LHCN-M2 (cell line): ENCODE results near the gene MYO6. TPM values are rescaled to one million over a fixed set of nuclear protein-coding genes. Genes with fewer than 3 reads are reported as not detected.
A peak's percentile ranks its signal among the peaks of the same experiment; 100 is the strongest.

Source experiments
- DNase-seq: peaks from one replicate; pipeline ENCODE4 v3.0.0-alpha.2; 2012; ENCODE audit warnings: low read depth
- total RNA-seq: library from RNA; depleted of rRNA; stranded (reverse); fragments of >200 nt; gene quantifications from 2 replicates; pipeline ENCODE4 v1.2.3, GENCODE V29; 2014

Gene MYO6
- total RNA-seq, 1 experiment from 2014 or later, result 7.3 TPM

- no peak for DNase-seq
Measured at GRCh38 chr6:75827163-75827562, 78.1 kb downstream of the MYO6 start.

GRCh38 chr6:75830959-75831885 is 82.2 kb downstream of the MYO6 start:
- DNase-seq, result peak; percentile 83

- DNase-seq, result no peak
Measured at GRCh38 chr6:75834447-75834846, 85.4 kb downstream of the MYO6 start.

- no peak for DNase-seq
Measured at GRCh38 chr6:75842191-75842590, 93.2 kb downstream of the MYO6 start.

GRCh38 chr6:75842732-75843131 is 93.7 kb downstream of the MYO6 start:
- DNase-seq, result no peak

GRCh38 chr6:75843396-75843795 is 94.4 kb downstream of the MYO6 start:
- DNase-seq, result no peak

GRCh38 chr6:75848274-75848673 is 99.2 kb downstream of the MYO6 start:
- DNase-seq, result no peak

- DNase-seq, result no peak
Measured at GRCh38 chr6:75849329-75850025, 100.4 kb downstream of the MYO6 start.

GRCh38 chr6:75850026-75850833 is 101.2 kb downstream of the MYO6 start:
- no peak for DNase-seq

- DNase-seq, result peak; percentile 56
Measured at GRCh38 chr6:75852721-75853120, 103.7 kb downstream of the MYO6 start.

GRCh38 chr6:75853806-75854205 is 104.8 kb downstream of the MYO6 start:
- DNase-seq, result no peak

GRCh38 chr6:75855052-75855451 is 106.0 kb downstream of the MYO6 start:
- DNase-seq, result peak; percentile 72

GRCh38 chr6:75856902-75857301 is 107.9 kb downstream of the MYO6 start:
- DNase-seq, result no peak

- DNase-seq, result no peak
Measured at GRCh38 chr6:75863001-75863400, 114.0 kb downstream of the MYO6 start.

- no peak for DNase-seq
Measured at GRCh38 chr6:75863784-75864183, 114.7 kb downstream of the MYO6 start.

- no peak for DNase-seq
Measured at GRCh38 chr6:75864446-75864845, 115.4 kb downstream of the MYO6 start.

GRCh38 chr6:75870389-75870788 is 121.3 kb downstream of the MYO6 start:
- DNase-seq, result no peak

GRCh38 chr6:75874224-75874623 is 125.2 kb downstream of the MYO6 start:
- DNase-seq, result no peak

GRCh38 chr6:75876152-75876551 is 127.1 kb downstream of the MYO6 start:
- DNase-seq, result no peak

GRCh38 chr6:75880305-75880704 is 131.3 kb downstream of the MYO6 start:
- DNase-seq, result no peak

- DNase-seq, result peak; percentile 75
Measured at GRCh38 chr6:75882734-75883133, 133.7 kb downstream of the MYO6 start.

GRCh38 chr6:75884822-75885221 is 135.8 kb downstream of the MYO6 start:
- no peak for DNase-seq
